K562 (cell line): ENCODE measurements around the gene COX20. TPM values are rescaled to one million over a fixed set of nuclear protein-coding genes. Genes with fewer than 3 reads are reported as not detected.
A peak's percentile ranks its signal among the peaks of the same experiment; 100 is the strongest.

Source experiments
- BCOR ChIP-seq: fragments of 450-650 bp; IDR thresholded peaks from 2 replicates; pipeline ENCODE4 v1.6.1; 2016
- CHCHD3 ChIP-seq: fragments of 250-450 bp; sonication (Bioruptor Pico); IDR thresholded peaks from 2 replicates; pipeline ENCODE4 v2.1.2; 2022; ENCODE audit warnings: mild to moderate bottlenecking
- CREM ChIP-seq: IDR thresholded peaks from 2 replicates; pipeline ENCODE4 v1.6.1; 2014; ENCODE audit warnings: antibody characterized with exemption, low read depth
- HMG20A ChIP-seq: fragments of 450-650 bp; formaldehyde crosslinking; conservative IDR thresholded peaks from 2 replicates; pipeline ENCODE4 v1.4.0; 2020; ENCODE audit warnings: mild to moderate bottlenecking, mixed read lengths
- KDM1A ChIP-seq, 2 experiments: fragments of 450-650 bp; IDR thresholded peaks; 2 replicates each; pipeline ENCODE4 v1.6.1; 2016; ENCODE audit warnings: mild to moderate bottlenecking in 2 of 2
- KDM4B ChIP-seq, 2 experiments: fragments of 450-650 bp in 1 of 2; sonication (generic) in 1 of 2; IDR thresholded peaks; 2 replicates each; pipeline ENCODE4 v1.6.1; 2016 to 2017; ENCODE audit warnings: borderline replicate concordance in 2 of 2, antibody characterized with exemption in 1 of 2, low read depth in 1 of 2, mild to moderate bottlenecking in 1 of 2
- MYBL2 ChIP-seq, 2 experiments: fragments of 450-650 bp in 1 of 2; sonication (generic) in 1 of 2; formaldehyde crosslinking in 1 of 2; IDR thresholded peaks; 2 replicates each; pipeline versions ENCODE4 v1.6.1 to v1.8.1; 2017 to 2022; ENCODE audit warnings: borderline replicate concordance in 1 of 2, inconsistent platforms in 1 of 2, low read depth in 1 of 2, mild to moderate bottlenecking in 1 of 2, missing genetic modification reagents in 1 of 2, moderate library complexity in 1 of 2
- NFRKB ChIP-seq: fragments of 450-650 bp; IDR thresholded peaks from 2 replicates; pipeline ENCODE4 v1.6.1; 2016; ENCODE audit warnings: low read depth
- OTX1 ChIP-seq: fragments of 450-650 bp; formaldehyde crosslinking; IDR thresholded peaks from 2 replicates; pipeline ENCODE4 v1.4.0; 2022; ENCODE audit warnings: mild to moderate bottlenecking
- TBP ChIP-seq: optimal IDR thresholded peaks from 2 replicates; pipeline ENCODE3; 2011; ENCODE audit warnings: low read depth, low read length, improper control_type of control experiment
- TEAD1 ChIP-seq, 2 experiments: fragments of 450-650 bp in 1 of 2; sonication (generic) in 1 of 2; formaldehyde crosslinking; IDR thresholded peaks; 2 replicates each; pipeline versions ENCODE4 v1.4.0 to v1.8.0; 2020 to 2022; ENCODE audit warnings: mild to moderate bottlenecking in 2 of 2, missing genetic modification reagents in 1 of 2
- THRB ChIP-seq: fragments of 450-650 bp; formaldehyde crosslinking; conservative IDR thresholded peaks from 2 replicates; pipeline ENCODE4 v1.4.0; 2022; ENCODE audit warnings: mild to moderate bottlenecking, missing genetic modification characterization
- UBTF ChIP-seq, 2 experiments: IDR thresholded peaks; 2 replicates each; pipeline ENCODE4 v1.6.1; 2012; ENCODE audit warnings: improper control_type of control experiment in 2 of 2, low read depth in 2 of 2, low read length in 2 of 2, borderline replicate concordance in 1 of 2
- ZKSCAN8 ChIP-seq: fragments of 200-800 bp; sonication (Bioruptor generic); IDR thresholded peaks from 2 replicates; pipeline ENCODE4 v1.6.1; 2016; ENCODE audit warnings: missing genetic modification characterization, missing compliant biosample characterization
- ZNF584 ChIP-seq: fragments of 200-800 bp; sonication (Bioruptor generic); IDR thresholded peaks from 2 replicates; pipeline ENCODE4 v1.6.1; 2016; ENCODE audit warnings: low read depth, mild to moderate bottlenecking, missing genetic modification characterization, missing compliant biosample characterization
- ZNF696 ChIP-seq: fragments of 250-450 bp; sonication (Bioruptor Pico); conservative IDR thresholded peaks from 2 replicates; pipeline ENCODE4 v1.4.0; 2020; ENCODE audit warnings: mild to moderate bottlenecking, moderate library complexity
- ZNF764 ChIP-seq: fragments of 250-450 bp; sonication (Bioruptor Pico); IDR thresholded peaks from 2 replicates; pipeline ENCODE4 v1.4.0; 2020; ENCODE audit warnings: low read depth, mild to moderate bottlenecking, moderate library complexity
- polyA plus RNA-seq, 8 experiments: library from polyadenylated mRNA; depleted of rRNA in 4 of 8; stranded (reverse) in 5 of 8; unstranded in 3 of 8; fragments of >200 nt; fragmentation: Nextera tagmentation in 2 of 8; fragmentation: Illumina TruSeq in 1 of 8; extraction: Ambion mirVana in 2 of 8; extraction: Trizol in 1 of 8; gene quantifications; 2 replicates each; pipeline versions ENCODE4 v1.2.1 to v1.2.3, GENCODE V29; 2011 to 2014; ENCODE audit warnings: inconsistent platforms in 1 of 8, missing spikeins in 1 of 8
- total RNA-seq, 7 experiments: library from RNA; depleted of rRNA in 6 of 7; stranded (reverse); fragments of >200 nt in 6 of 7; fragmentation: Illumina TruSeq in 2 of 7; extraction: Trizol in 2 of 7; gene quantifications; 2 replicates each; pipeline versions ENCODE4 v1.2.1 to v1.2.3, GENCODE V29; 2011 to 2021; ENCODE audit warnings: low replicate concordance in 1 of 7
- TF ChIP-seq, protein P1 (sequence below): fragments of 450-650 bp; IDR thresholded peaks from 2 replicates; pipeline ENCODE4 v1.7.0; 2016; ENCODE audit warnings: borderline replicate concordance

COX20 gene
- total and polyA plus RNA-seq, 9 of the 15 experiments (the other 6 are each of a cell fraction or from before 2014, with no cell fraction given): 41.5 to 192 (median 84.3) TPM

GRCh38 chr1:244833734-244834542, 1.5 kb upstream of the COX20 start (continued):
- TF ChIP-seq NFRKB (peak; percentile 12; the same call in 1 of the 2 replicates), KDM4B (IDR thresholded peaks at IDR 0.05; ENCODE audit: borderline replicate concordance in 2 of 2, low read depth in 1 of 2) (0 out of 4 replicates have a peak, but pooled peaks of 1 of the 2 experiments have one; percentile 39), ZNF764 (CRISPR knock-in tag) (peak; percentile 54), CHCHD3 (no peak), KDM1A (IDR thresholded peaks at IDR 0.05) (peak in 1 of 2 experiments; percentile 42; a peak in 1 of 4 replicates), TEAD1 (CRISPR knock-in tag; IDR thresholded peaks at IDR 0.05) (0 out of 4 replicates have a peak, but pooled peaks of 1 of the 2 experiments have one; percentile 21), CREM (no peak), BCOR (peak; percentile 73), UBTF (IDR thresholded peaks at IDR 0.05; ENCODE audit: borderline replicate concordance in 1 of 2, low read depth in 2 of 2, low read length in 2 of 2) (0 out of 4 replicates have a peak, but pooled peaks of 1 of the 2 experiments have one; percentile 13), OTX1 (CRISPR knock-in tag) (peak; percentile 75; the same call in 1 of the 2 replicates), TBP (peak; percentile 74), MYBL2 (IDR thresholded peaks at IDR 0.05; ENCODE audit: low read depth) (no peak), MYBL2 (CRISPR knock-in tag; IDR thresholded peaks at IDR 0.05; ENCODE audit: borderline replicate concordance) (no peak), THRB (CRISPR knock-in tag) (peak; percentile 72; the same call in 1 of the 2 replicates), ZNF696 (no peak), ZKSCAN8 (peak; percentile 98), ZNF584 (CRISPR knock-in tag) (0 out of 2 replicates have a peak, but pooled peaks have one; percentile 65), HMG20A (CRISPR knock-in tag) (0 out of 2 replicates have a peak, but pooled peaks have one; percentile 29)
- TF ChIP-seq, protein P1, sequence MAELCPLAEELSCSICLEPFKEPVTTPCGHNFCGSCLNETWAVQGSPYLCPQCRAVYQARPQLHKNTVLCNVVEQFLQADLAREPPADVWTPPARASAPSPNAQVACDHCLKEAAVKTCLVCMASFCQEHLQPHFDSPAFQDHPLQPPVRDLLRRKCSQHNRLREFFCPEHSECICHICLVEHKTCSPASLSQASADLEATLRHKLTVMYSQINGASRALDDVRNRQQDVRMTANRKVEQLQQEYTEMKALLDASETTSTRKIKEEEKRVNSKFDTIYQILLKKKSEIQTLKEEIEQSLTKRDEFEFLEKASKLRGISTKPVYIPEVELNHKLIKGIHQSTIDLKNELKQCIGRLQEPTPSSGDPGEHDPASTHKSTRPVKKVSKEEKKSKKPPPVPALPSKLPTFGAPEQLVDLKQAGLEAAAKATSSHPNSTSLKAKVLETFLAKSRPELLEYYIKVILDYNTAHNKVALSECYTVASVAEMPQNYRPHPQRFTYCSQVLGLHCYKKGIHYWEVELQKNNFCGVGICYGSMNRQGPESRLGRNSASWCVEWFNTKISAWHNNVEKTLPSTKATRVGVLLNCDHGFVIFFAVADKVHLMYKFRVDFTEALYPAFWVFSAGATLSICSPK: 0 out of 2 replicates have a peak, but pooled peaks have one; percentile 51
